ENCODE data around the gene NINJ2.
A peak's percentile ranks its signal among the peaks of the same experiment; 100 is the strongest.

The NINJ2 gene

DNA sequence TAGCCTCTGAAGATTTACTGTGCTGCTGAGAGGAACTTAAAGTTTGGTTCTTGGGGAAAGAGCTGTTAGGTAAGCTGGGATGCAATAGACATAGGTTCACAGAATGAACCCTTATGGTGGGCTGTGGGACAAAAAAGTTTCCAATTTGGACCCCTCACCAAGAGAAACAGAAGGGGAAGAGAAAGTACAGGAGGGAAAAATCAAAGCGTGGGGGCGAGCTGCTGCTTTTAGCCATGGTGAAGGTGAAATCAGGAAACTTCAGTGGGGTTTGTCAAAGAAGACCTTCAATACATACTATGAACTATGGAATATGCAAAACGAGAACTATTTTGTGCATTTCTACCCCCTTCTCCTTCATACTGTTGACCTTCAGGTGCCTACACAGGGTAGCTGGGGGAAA, 10.6 kb upstream of the NINJ2 start:
- no peak for DNase-seq (ENCODE audit: low spot score)

DNA sequence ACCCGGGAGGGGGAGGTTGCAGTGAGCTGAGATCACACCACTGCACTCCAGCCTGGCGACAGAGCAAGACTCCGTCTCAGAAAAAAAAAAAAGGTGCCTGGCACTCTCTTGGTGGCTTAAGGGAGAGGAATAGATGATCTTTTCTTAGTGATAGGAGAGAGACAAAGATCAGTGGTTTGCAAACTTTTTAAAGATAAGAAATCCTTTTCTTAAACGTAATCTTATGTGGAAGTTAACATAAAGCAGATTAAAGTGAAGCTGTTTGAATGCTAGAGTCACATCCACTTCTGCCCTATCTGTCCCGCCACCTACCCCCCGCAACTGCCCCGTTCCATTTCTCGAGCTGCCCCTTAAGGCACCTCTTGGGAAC, 6.3 kb upstream of the NINJ2 start:
- no peak for DNase-seq (ENCODE audit: low spot score)

DNA sequence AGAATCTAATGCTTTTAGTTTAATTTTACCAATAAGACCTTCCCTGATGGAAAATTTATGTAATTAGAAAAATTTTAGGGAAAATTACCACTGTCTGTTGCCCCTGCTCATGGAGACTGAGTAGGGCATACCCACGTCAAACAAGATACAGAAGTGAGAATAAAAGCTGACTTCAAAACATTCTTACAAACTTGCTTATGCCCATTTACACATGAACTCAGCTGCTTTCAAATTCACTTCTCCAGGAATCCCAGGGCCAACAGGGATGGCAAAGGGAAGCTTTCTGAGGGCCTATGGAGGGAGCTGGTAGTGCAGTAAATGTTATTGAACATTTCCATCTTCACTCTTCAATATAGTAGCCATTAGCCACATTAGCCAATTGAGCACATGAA, 4.8 kb upstream of the NINJ2 start:
- no peak for DNase-seq (ENCODE audit: low spot score)

GRCh38 chr12:666766-667308, 3.6 kb upstream of the NINJ2 start:
- no peak for DNase-seq (ENCODE audit: low spot score)

DNA sequence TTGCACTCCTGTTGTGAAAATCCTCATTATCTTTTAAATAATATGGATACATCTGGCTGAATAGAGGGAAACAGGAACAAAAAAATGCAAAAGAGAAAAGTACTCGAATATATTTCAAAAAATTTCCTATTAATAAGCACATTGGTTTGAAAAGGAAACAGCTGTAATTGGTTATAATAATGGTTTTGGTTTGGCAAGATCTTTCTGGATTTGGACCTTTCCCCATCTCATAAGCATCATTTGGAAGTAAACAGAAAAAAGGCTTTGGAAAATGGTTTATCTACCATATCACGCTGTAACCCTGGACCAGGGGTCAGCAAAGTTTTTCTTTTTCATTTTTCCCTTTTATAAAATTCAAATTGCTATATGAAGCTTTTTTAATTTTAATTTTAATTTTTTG, 2.8 kb upstream of the NINJ2 start:
- DNase-seq (ENCODE audit: low spot score) = no peak

DNA sequence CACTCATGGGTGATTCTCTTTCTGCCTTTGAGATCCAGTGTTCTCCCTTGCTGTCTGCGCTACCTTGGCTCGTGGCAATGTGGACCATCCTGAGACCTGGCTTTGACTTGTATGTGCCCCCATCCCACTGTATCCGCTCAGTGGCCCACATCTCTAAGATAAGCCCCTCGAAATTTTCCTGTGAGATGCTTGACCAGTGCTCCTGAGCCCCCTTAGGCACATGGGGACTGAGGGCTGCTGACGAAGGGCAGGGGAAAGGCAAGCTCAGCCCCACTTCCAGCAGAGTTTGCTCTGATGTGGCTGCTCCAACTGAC, 1.5 kb upstream of the NINJ2 start:
- no peak for DNase-seq (ENCODE audit: low spot score)

DNA sequence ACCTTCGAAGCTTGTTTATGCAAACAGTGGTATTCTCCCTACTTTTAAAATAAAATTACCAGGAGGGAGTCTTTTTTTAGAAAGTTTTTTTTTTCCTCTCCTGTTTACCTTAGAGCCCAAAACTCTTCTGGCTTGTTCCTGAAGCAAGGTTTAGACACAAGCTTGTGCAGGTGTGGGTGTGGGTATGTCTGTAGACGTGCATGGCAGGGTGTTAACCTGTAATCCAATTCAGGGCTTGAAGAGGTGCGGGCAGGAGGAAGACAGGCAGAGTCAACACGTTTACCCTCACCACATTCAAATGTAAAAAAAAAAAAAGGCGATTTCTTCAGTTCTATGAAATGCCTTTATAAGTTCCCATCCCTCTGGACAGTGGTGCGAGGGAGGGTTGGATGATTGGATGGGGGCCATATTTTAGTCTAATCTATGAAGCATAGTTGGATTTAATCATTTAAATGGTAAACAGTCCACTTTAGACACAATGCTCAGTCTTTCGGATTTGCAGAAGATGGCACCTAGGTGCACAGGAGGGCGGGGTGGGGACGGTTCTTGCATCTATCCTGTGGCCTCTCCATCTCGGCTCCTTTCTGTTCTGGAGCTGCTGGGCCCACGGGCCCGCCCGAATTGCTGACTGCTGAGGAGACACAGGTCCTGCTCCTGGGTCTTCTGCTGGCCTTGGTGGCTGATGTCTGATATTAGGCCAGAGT, 982 bp upstream of the NINJ2 start:
- no peak for DNase-seq (ENCODE audit: low spot score)

DNA sequence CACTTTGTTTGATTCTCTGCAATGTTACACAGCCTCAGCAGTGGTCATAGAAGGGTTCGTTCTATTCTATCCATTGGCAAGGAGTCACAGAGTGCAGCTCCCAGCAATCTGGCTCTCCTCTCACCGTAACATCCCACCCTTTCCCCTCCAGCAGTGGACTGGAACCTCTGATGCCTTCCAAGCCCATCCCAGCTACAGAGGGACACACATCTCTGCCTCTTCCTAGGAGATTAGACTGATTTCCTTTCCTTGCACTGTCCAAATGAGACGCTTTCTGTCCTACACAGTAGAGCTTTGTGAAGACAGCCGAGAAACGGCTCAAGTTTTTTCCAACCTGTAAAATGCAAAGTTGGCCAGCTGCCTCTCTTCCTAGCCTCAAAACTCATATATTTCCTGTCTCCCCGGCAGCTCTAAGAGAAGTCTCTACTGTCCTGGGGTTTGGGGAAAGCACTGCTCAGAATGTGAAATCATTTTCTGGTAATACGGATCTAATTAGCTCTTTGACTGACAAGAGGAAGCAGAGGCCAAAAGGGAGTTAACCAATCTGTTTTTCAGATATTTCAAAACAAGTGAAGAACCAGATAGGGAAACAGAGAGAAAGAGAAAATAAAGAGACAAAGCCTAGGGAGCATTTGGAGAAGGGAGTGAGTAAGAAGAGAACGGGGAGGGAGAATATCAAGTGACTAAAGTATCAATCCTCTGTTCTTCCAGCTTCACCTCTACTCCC, 516 bp downstream of the NINJ2 start:
- DNase-seq (ENCODE audit: low spot score) = no peak

- no peak for DNase-seq (ENCODE audit: low spot score)
These were observed 1.3 kb downstream of the NINJ2 start for GRCh38 chr12:661720-662486.

- no peak for DNase-seq (ENCODE audit: low spot score)
These were observed 4.1 kb downstream of the NINJ2 start for GRCh38 chr12:659090-659683.

- DNase-seq (ENCODE audit: low spot score) = no peak
These were observed 12.3 kb downstream of the NINJ2 start for GRCh38 chr12:650983-651382.

GRCh38 chr12:647385-648085, 15.7 kb downstream of the NINJ2 start:
- no peak for DNase-seq (ENCODE audit: low spot score)

- peak; percentile 16 for DNase-seq (ENCODE audit: low spot score)
These were observed 16.5 kb downstream of the NINJ2 start for GRCh38 chr12:646442-647384.

DNA sequence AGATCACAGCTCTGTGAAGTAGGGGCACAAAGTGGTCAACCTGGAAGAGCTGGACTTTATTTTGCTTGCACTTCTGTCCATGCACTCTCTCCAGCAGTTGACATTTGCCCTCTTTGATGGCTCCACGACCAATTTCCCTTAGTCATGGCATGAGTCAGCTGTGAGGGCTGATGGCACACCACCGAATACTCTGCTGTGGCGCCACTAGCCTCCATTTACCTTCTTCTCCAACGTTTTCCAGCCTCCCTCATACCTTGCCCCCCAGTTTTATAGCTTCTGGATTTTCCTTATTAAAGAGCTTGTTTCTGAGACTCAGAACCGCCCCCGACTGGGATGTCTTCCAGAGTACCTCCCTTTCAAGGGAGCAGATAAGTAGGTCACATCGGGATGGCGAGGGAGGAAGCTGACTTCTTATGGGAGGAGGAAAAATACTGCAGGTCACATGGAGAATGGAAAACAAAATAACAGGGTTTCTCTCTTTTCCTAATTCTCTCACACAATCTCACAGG, 17.6 kb downstream of the NINJ2 start:
- DNase-seq (ENCODE audit: low spot score) = peak; percentile 92

- DNase-seq (ENCODE audit: low spot score) = no peak
These were observed 18.3 kb downstream of the NINJ2 start for GRCh38 chr12:644818-645552.

DNA sequence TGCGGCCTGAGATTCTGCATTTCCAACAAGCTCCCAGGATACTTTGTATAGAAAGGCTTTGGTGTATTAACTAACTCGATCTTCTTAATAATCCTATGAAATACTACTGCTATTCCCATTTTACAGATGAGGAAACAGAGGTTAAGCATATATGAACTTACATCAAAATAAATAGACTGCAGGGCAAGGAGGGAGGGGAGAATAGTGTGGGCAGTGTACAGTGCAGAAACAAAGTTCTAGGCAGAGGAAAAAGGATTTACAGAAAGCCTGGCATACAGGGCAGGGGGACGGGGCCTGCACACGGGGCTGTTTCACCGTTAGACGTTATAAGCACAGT, 19.0 kb downstream of the NINJ2 start:
- DNase-seq (ENCODE audit: low spot score) = no peak

- DNase-seq (ENCODE audit: low spot score) = peak; percentile 77
These were observed 19.6 kb downstream of the NINJ2 start for GRCh38 chr12:643475-644302.

DNA sequence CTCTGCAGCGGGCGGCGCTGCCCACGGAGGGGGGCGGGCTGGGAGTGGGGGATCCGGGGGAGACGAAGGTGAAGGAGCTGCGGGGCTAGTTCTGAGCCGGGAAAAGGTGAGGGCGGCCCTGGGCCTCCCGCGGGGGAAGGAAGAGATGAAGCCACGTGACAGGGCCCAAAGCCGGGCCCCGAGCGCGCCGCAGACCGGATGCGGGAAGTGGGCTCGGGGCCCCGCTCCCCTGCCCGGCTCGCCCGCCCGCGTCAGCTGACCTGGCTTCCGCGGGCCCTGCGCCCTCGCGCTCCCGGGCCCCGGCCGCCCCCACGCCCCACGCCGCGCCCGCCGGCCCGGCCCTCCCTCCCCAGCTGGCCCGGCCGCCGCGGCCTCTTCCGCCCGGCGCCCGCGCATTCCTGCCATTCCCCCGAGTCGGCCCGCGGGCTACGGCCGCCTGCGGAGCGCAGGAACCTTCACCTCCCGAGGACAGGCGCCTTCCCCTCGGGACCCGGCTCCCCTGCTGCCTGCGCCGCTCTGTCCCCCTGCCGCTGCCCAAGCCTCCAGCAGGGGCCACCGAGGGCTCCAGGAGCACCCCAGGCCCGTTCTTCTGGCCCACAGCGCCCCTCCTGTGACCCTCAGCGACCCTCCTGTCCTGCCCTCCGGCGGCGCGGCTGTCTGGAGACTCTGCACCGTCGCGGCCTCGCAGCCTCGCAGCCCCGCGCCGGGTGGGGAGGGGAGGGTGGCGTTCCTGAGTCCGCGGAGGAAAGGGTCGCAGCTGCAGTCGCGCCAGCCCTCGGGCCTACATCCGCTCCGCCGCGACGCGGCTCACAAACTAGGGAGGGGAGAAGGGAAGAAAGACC, 20.4 kb downstream of the NINJ2 start:
- DNase-seq (ENCODE audit: low spot score) = peak; percentile 78

All from hematopoietic multipotent progenitor cell treated with erythropoietin and hydrocortisone succinate and interleukin-3 and kit ligand, for 17 days (in vitro differentiated cells).